ENCODE measurements around the gene NTM. TPM values are rescaled to one million over a fixed set of nuclear protein-coding genes. Genes with fewer than 3 reads are reported as not detected.

Gene NTM
- polyA plus RNA-seq, 1 donor (not counting 4 experiments of a cell fraction or from before 2014, with no cell fraction given): 47.9 TPM

DNA sequence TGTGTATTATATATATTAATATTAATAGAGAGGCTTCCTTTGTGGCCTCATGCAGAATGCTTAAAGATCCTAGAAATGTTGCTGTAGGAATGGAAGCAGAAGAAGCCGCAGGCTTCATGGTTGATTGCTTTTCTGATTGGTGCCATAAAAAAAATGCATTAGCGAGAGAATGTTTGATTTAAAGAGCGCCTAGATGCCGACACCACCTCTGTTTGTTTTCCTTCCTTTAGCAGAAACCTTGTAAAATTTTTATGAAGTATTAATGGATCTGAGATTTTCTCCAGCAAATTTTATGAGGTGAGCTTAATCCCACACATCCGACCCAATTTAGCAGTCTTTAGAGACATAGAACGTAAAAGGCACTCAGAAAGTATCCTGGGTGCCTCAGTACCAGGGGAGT lies 587.5 kb downstream of the NTM start:
- Histone ChIP-seq H3K27ac (ENCODE audit: control insufficient read depth, insufficient read depth, low read length) (no peak overlapping the region), H3K9me1 (ENCODE audit: control insufficient read depth, extremely low read depth, insufficient read depth, low read length) (no peaks in the 10 kb centered on the region), H4K20me1 (ENCODE audit: control insufficient read depth, extremely low read depth, insufficient read depth, low read length) (no peaks in the 10 kb centered on the region), H3K4me1 (ENCODE audit: control insufficient read depth, extremely low read depth, insufficient read depth, low read length) (peaks cover 8% of the 10 kb centered on the region), H3K4me3 (ENCODE audit: control insufficient read depth in 2 of 3, extremely low read depth in 1 of 3, insufficient read depth in 2 of 3, low read depth in 1 of 3, low read length in 3 of 3) (no peak overlapping the region), H2AFZ (ENCODE audit: control insufficient read depth, low read length) (no peak overlapping the region), H3K4me2 (ENCODE audit: control insufficient read depth, extremely low read depth, insufficient read depth, low read depth, low read length) (no peak overlapping the region), H3K36me3 (ENCODE audit: control insufficient read depth in 2 of 2, extremely low read depth in 1 of 2, insufficient read depth in 2 of 2, low read length in 2 of 2) (peaks cover 0 to 2% of the 10 kb centered on the region in 2 experiments), H3K9me3 (ENCODE audit: control insufficient read depth, low read depth, low read length) (no peaks in the 10 kb centered on the region), H3K79me2 (ENCODE audit: control insufficient read depth, insufficient read depth, low read length) (peaks cover 6% of the 10 kb centered on the region), H3K9ac (ENCODE audit: control insufficient read depth, extremely low read depth, insufficient read depth, low read length) (no peak overlapping the region), H3K27me3 (ENCODE audit: control insufficient read depth, extremely low read depth, insufficient read depth, low read length) (no peaks in the 10 kb centered on the region)
- DNase-seq (ENCODE audit: low read depth, low spot score): no peak
- FAIRE-seq: no peak
- dilution Hi-C loops (cut with MboI; ENCODE audit: extremely low pct_ligation_motif_present, low sequenced_read_pairs): no loop called here
- TF ChIP-seq, protein P1, sequence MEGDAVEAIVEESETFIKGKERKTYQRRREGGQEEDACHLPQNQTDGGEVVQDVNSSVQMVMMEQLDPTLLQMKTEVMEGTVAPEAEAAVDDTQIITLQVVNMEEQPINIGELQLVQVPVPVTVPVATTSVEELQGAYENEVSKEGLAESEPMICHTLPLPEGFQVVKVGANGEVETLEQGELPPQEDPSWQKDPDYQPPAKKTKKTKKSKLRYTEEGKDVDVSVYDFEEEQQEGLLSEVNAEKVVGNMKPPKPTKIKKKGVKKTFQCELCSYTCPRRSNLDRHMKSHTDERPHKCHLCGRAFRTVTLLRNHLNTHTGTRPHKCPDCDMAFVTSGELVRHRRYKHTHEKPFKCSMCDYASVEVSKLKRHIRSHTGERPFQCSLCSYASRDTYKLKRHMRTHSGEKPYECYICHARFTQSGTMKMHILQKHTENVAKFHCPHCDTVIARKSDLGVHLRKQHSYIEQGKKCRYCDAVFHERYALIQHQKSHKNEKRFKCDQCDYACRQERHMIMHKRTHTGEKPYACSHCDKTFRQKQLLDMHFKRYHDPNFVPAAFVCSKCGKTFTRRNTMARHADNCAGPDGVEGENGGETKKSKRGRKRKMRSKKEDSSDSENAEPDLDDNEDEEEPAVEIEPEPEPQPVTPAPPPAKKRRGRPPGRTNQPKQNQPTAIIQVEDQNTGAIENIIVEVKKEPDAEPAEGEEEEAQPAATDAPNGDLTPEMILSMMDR (optimal IDR thresholded peaks at IDR 0.05 in 1 of 3, IDR thresholded peaks at IDR 0.05 in 1 of 3, conservative IDR thresholded peaks at IDR 0.05 in 1 of 3; ENCODE audit: extremely low read depth in 1 of 3, insufficient read depth in 2 of 3, low read length in 3 of 3): no peak
- no peak for TF ChIP-seq EZH2 (IDR thresholded peaks at IDR 0.05; ENCODE audit: low read length)

DNA sequence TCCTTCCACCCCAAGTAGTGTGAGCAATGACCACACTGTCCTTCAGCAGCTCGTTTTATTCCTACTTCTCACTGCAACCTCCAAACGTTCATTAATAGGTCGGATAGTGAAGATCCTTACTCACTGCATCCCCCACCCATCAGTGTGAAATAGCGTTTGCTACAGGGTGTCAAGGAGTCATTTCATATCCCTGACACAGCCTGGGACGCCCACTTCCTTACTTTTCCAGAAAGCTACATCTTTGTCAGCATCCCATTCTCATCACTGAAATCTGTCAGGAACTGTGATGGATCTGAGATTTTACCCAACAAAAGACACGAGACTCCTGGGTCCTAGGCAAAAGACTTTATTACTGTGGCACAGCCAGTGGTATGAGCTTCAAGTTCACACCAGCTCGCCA lies 592.4 kb downstream of the NTM start:
- Histone ChIP-seq H3K9me1 (ENCODE audit: control insufficient read depth, extremely low read depth, insufficient read depth, low read length) (no peaks in the 10 kb centered on the region), H3K27ac (ENCODE audit: control insufficient read depth, insufficient read depth, low read length) (no peak overlapping the region), H3K36me3 (ENCODE audit: control insufficient read depth in 2 of 2, extremely low read depth in 1 of 2, insufficient read depth in 2 of 2, low read length in 2 of 2) (peaks cover 0 to 2% of the 10 kb centered on the region in 2 experiments), H3K9ac (ENCODE audit: control insufficient read depth, extremely low read depth, insufficient read depth, low read length) (no peak overlapping the region), H3K27me3 (ENCODE audit: control insufficient read depth, extremely low read depth, insufficient read depth, low read length) (no peaks in the 10 kb centered on the region), H3K79me2 (ENCODE audit: control insufficient read depth, insufficient read depth, low read length) (no peaks in the 10 kb centered on the region), H2AFZ (ENCODE audit: control insufficient read depth, low read length) (no peak overlapping the region), H3K4me1 (ENCODE audit: control insufficient read depth, extremely low read depth, insufficient read depth, low read length) (no peaks in the 10 kb centered on the region), H3K4me3 (ENCODE audit: control insufficient read depth in 2 of 3, extremely low read depth in 1 of 3, insufficient read depth in 2 of 3, low read depth in 1 of 3, low read length in 3 of 3) (no peak overlapping the region), H3K4me2 (ENCODE audit: control insufficient read depth, extremely low read depth, insufficient read depth, low read depth, low read length) (no peak overlapping the region), H3K9me3 (ENCODE audit: control insufficient read depth, low read depth, low read length) (no peaks in the 10 kb centered on the region), H4K20me1 (ENCODE audit: control insufficient read depth, extremely low read depth, insufficient read depth, low read length) (no peaks in the 10 kb centered on the region)
- DNase-seq (ENCODE audit: low read depth, low spot score): no peak
- dilution Hi-C loops (cut with MboI; ENCODE audit: extremely low pct_ligation_motif_present, low sequenced_read_pairs): no loop called here
- no peak for TF ChIP-seq EZH2 (IDR thresholded peaks at IDR 0.05; ENCODE audit: low read length)
- TF ChIP-seq, protein P1 (optimal IDR thresholded peaks at IDR 0.05 in 1 of 3, IDR thresholded peaks at IDR 0.05 in 1 of 3, conservative IDR thresholded peaks at IDR 0.05 in 1 of 3; ENCODE audit: extremely low read depth in 1 of 3, insufficient read depth in 2 of 3, low read length in 3 of 3): no peak
- FAIRE-seq: no peak
